SH-SY5Y (cell line): ENCODE data around the gene CHMP6.

ENCODE experiments used
- GATA2 ChIP-seq: IDR thresholded peaks from 2 replicates; pipeline ENCODE4 v1.6.1; 2011; ENCODE audit warnings: mild to moderate bottlenecking, low read depth, low read length
- GATA3 ChIP-seq: IDR thresholded peaks from 2 replicates; pipeline ENCODE4 v1.6.1; 2011; ENCODE audit warnings: low read depth, mild to moderate bottlenecking, low read length, moderate library complexity

CHMP6 gene

DNA sequence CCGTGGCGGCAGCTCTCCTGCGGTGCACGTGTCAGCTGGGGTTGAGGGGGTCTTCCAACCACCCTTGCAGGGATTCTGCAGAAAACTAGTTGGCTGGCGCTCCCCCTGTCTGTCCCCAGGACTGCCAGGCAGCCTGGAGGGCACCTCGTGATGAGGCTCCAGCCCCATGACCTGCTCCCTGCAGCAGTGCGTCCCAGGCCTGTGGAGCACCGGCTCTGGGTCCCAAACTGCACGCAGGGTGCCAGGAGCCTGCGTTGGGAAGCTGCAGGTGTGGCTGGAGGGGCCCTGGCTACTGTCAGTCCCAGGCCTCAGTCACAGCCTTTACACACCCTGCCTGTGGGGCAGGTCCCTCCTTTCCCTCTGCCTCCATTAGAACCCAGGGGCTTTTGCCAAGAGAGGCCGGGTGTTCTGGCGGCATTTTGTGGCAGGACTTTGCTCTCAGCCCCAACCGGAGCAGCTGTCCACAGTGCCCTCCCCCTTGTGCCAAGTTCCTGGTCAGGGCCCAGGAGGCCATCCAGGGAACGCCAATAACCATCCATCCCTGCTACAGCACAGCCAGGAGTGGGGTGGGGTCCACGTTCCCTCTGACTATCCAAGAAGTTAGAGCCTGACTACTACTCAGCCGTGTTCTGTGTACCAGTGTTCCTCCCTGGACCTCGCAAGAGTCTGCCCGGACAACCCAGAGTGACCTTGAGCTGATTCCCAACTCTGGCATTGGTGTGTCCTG is 9.2 kb downstream of the CHMP6 start:
- TF ChIP-seq GATA2 (no peak), GATA3 (no peak)

DNA sequence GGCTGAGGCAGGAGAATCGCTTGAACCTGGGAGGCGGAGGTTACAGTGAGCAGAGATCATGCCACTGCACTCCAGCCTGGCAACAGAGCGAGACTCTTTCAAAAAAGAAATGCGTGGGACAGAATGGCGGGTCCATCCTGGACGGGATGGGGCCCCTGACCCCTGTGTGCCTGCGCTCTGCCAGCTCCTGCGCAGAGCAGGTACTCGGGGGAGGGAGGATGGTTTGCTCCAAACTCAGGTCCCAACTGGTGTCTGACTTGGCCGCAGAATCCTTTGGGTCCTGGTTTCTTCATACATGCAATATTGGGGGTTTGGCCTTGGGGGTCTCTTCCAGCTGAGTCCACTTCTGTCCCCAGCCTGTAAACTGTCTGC is 10.4 kb downstream of the CHMP6 start:
- TF ChIP-seq GATA2: no peak
- no peak for TF ChIP-seq GATA3

DNA sequence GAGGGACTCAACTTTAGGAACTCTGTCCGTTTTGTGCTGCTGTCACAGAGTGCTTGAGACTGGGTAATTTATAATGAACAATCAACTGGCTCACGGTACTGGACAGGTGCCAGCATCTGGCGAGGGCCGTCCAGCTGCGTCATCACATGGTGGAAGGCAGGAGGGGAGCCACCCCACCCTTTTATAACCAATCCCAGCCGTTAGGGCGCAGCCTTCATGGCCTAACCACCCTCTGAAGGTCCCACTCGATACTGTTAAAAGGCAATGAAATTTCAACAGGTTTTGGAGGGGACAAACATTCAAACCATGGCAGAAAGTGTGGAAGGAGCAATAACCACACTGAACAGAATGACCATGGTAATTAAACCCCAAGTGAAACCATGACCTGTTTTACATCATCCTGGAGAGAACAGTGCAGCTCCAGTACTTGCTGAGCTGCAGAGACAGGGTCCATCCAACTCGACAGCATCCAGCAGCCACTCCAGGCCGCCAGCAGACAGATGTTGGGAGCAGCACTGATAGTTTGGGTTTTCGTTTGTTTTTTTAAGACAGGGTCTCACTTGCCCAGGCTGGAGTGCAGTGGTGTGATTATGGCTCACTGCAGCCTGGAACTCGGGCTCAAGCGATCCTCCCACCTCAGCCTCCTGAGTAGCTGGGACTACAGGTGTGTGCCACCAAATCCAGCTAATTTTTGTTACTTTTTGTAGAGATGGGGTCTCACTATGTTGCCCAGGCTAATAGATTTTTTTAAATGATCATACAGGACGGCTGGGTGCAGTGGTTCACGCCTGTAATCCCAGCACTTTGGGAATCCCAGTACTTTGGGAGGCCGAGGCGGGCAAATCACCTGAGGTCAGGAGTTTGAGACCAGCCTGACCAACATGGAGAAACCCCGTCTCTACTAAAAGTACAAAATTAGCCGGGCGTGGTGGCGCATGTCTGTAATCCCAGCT is 11.0 kb downstream of the CHMP6 start:
- no peak for TF ChIP-seq GATA3
- TF ChIP-seq GATA2: no peak

DNA sequence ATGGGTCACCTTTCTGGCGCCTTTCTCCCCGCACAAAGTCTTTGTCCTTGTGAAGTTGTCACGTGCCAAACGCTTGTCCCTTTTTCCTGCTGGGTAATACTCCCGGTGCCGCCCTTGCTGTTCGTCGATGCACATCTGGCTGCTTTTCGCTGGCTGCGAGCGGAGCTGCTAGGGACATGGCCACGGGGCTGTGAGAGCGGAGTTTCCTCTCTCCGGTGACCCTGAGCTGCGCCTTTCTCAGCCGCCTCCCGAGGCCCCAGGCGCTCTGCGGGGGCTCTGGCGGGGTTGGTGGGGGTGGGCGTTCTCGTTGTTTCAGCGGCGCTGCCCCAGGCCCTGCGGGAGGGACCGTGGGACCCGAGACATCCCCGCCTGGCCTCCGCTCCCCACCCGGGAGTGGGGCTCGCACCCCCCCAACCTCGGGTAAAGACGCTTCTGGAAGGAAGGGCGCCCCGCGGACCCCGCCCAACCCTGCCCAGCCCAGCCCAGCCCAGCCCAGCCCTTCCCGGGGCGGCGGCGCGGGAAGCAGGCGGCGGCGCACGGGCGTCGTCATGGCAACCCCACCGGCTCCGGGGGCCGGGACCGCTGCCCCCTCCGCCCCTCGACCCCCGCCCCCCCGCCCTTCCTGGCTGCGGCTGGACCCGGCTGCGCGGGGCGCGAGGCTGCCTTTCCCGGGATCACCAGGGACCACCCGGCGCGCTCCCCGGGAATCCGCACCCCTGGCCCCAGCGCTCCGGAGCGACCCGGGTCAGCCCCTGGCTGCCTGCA is 12.3 kb downstream of the CHMP6 start:
- TF ChIP-seq GATA2: no peak
- no peak for TF ChIP-seq GATA3

DNA sequence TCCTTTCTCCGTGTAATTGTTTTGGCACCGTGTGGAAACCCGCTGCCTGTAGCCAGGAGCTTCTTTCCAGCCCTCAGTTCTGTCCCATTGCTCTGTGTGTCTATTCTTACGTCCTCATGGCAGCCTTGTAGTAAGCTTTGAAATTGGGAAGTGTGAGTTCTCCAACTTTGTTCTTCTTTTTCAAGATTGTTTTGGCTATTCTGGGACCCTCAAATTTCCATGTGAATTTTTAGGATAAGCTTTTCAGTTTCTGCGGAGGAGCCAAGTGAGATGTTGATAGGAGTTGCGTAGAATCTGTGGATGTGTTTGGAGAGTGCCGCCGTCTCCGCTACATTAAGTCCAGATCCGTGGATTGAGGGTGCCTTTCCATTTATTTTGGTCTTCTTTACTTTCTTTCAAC is 15.2 kb downstream of the CHMP6 start:
- TF ChIP-seq GATA2 (no peak), GATA3 (no peak)

DNA sequence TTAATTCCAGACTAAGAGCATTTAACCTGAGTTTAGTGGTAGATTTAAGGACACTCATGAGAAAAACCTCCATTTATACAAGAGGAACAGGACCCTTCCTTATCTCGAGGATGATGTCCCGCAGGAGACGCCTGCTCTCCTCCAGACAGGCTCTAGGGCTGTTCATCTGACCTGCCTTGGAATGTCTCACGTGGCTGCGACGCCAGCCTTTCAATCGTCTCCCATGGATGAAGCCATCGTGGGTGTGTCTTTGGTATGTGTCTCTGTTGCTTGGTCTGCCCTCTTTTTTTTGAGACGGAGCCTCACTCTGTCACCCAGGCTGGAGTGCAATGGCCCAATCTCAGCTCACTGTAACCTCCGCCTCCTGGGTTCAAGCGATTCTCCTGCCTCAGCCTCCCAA is 16.5 kb downstream of the CHMP6 start:
- TF ChIP-seq GATA2 (no peak), GATA3 (no peak)

DNA sequence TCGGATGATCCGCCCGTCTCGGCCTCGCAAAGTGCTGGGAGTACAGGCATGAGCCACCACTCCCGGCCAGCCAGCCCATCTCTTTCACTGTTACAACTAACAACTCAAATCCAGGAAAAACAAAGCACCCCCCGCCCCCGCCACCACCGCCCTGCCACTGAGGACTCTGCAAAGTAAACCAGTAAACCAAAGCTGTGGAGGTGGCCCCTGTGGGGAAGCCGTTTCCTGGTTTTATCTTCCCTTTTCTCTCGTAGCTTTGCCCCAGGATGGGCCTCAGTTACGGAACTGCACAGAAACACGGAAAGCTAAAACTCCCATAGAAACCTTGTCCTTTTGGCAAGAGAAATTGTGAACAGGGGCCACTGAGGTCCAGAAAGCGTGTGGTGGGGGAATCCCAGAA is 17.5 kb downstream of the CHMP6 start:
- no peak for TF ChIP-seq GATA2
- TF ChIP-seq GATA3: no peak

DNA sequence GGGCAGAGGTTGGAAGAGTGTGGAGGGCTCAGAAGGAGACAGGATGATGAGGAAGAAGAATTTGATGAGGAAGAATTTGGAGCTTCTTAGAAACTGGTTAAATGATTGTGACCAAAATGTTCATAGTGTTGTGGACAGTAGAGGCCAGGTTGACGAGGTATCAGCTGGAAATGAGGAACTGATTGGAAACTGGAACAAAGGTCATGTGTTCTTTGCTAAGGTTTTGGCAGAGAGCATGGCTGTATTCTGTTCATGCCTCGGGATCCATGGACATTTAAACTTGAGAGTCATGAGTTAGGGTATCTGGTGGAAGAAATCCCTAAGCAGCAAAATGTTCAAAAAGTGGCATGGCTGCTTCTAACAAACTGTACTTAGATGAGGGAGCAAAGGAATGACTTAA is 19.3 kb downstream of the CHMP6 start:
- TF ChIP-seq GATA2 (no peak), GATA3 (no peak)

DNA sequence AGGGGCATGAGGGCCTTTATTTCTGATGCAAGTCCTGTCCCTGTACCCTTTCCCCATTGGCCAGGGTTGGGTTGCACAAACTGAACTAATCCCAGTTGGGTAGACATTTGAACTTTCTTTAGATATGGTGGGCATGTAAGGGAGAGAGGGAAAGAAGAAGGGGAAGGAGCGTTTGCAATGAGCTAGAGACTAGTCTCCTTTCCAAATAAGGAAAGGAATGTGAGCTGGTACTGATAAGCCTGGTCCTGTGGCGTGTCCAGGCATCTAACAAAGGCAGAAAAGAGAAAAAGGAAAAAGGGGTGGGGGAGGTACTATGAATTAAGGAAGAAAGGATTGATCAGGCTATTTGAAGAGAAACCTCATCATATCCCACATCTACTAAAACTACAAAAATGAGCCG is 20.3 kb downstream of the CHMP6 start:
- TF ChIP-seq GATA3 (no peak), GATA2 (no peak)

DNA sequence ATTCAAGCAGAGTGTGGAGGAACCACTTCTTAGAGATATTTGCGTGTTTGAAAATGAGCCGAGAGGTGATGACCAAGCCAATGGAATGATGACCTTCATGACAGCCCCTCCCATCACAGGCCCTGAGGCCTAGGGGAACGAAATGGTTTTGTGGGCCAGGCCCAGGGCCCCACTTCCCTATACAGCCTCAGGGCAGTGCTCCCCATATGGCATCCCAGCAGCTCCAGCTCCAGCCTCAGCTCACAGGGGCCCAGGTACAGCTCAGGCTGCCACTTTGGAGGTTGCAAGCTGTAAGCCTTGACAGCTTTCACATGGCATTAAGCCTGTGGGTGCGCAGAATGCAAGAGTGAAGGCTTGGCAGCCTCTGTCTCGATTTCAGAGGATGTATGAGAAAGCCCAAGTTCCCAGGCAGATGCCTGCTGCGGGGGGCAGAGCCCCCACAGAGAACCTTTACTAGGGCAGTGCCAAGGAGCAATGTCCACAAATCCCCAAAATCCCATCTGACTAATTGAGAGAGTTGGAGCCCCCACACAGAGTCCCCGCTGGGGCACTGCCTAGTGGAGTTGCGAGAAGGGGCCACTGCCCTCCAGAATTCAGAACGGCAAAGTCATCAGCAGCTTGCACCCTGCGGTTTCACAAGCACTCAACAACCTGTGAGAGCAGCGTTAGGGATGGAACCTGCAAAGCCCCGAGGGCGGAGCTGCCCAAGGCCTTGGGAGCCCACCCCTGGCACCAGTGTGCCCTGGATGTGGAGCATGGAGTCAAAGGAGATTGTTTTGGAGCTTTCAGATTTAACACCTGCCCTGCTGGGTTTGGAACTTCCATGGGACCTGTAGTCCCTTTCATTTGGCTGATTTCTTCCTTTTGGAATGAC is 21.2 kb downstream of the CHMP6 start:
- TF ChIP-seq GATA2 (no peak), GATA3 (no peak)

DNA sequence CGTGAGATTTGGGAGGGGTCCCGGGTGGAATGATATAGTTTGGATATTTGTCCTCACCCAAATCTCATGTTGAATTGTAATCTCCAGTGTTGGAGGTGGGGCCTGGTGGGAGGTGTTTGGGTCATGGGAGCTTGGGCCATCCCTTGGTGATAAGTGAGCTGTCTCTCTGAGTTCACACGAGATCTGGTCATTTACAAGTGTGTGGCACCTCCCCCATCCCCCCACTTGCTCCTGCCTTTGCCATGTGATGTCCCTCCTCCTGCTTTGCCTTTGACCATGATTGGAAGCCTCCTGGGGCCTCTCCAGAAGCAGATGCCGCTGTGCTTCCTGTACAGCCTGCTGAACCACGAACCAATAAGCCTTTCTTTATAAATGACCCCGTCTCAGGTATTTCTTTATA is 22.0 kb downstream of the CHMP6 start:
- TF ChIP-seq GATA2 (no peak), GATA3 (no peak)

DNA sequence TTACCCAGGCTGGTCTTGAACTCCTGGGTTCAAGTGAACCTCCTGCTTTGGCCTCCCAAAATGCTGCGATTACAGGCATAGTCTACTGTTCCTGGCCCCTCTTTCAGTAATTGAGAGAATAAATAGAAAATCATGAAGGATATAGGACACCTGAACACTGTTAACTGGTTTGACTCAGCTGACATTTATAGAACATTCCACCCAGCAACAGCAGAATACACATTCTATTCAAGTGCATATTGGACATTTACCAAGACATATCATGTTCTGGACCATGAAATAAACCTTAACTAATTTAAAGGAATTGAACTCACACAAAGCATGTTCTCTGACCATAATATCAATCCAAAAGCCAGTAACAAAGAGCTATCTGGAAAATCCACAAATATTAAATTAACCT is 23.5 kb downstream of the CHMP6 start:
- TF ChIP-seq GATA3: no peak
- no peak for TF ChIP-seq GATA2

DNA sequence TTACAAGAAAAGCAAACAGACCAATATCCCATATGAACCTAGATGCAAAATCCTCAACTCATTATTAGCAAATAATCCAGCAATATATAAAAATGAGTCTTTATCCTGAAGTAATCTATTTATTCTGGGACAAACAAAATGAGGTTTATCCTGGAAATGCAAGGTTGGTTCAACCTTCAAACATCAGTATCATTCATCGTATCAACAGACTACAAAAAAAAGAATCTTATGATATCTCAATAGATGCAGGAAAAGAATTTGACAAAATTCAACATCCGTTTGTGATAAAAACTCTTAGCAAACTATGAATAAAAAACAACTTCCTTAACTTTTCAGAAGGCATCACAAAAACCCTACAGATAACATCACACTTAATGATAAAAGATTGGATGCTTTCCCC is 24.9 kb downstream of the CHMP6 start:
- TF ChIP-seq GATA2 (no peak), GATA3 (no peak)
